ENCODE results near the gene BLNK.

BLNK gene

DNA sequence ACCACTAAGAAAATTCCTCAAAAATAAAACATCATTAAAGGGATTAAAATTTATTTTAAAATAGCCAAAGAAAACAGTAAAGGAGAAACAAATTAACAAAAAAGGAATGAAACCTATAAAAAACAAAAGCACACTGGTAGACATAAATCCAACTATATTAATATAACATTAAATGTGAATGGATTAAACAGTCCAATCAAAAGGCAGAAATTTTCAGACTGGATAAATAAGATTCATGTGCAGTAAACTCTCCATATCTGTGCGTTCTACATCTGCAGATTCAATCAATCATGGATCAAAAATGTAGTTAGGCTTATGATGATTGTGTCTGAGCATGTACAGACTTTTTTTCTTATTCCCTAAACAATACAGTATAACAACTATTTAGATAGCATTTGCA, 98.7 kb downstream of the BLNK start:
- Histone ChIP-seq H3K9ac (ENCODE audit: low read length) (no peak overlapping the region), H3K18ac (ENCODE audit: low read length) (no peak overlapping the region), H3K4ac (ENCODE audit: low read depth, low read length) (no peak overlapping the region), H3K79me1 (ENCODE audit: low read length) (no peaks in the 10 kb centered on the region), H3K4me3 (ENCODE audit: low read length) (no peak overlapping the region), H3K27ac (ENCODE audit: low read depth, low read length) (no peak overlapping the region), H2AK5ac (ENCODE audit: low read length) (no peak overlapping the region), H2BK5ac (ENCODE audit: low read length) (no peak overlapping the region), H3K4me2 (ENCODE audit: low read length) (no peak overlapping the region), H3K79me2 (ENCODE audit: control insufficient read depth, insufficient read depth, low read length) (no peaks in the 10 kb centered on the region), H3K4me1 (ENCODE audit: control insufficient read depth, low read depth, low read length) (no peaks in the 10 kb centered on the region), H3K27me3 (ENCODE audit: insufficient read depth, low read length, poor library complexity) (no peaks in the 10 kb centered on the region), H4K5ac (ENCODE audit: low read length) (no peak overlapping the region), H3K23ac (ENCODE audit: low read length) (no peak overlapping the region), H4K8ac (ENCODE audit: low read depth, low read length) (no peak overlapping the region), H3K56ac (ENCODE audit: low read length) (no peak overlapping the region), H2BK15ac (replicated peaks; ENCODE audit: low read depth) (no peak overlapping the region), H3K36me3 (ENCODE audit: control insufficient read depth, insufficient read depth, low read length) (no peaks in the 10 kb centered on the region), H2BK120ac (ENCODE audit: low read depth, low read length) (no peak overlapping the region)
- DNase-seq = no peak
- WGBS (ENCODE audit: extremely low coverage, insufficient coverage, low lambda C conversion rate) = no CpG with 5 or more reads among the region's 1 CpG

DNA sequence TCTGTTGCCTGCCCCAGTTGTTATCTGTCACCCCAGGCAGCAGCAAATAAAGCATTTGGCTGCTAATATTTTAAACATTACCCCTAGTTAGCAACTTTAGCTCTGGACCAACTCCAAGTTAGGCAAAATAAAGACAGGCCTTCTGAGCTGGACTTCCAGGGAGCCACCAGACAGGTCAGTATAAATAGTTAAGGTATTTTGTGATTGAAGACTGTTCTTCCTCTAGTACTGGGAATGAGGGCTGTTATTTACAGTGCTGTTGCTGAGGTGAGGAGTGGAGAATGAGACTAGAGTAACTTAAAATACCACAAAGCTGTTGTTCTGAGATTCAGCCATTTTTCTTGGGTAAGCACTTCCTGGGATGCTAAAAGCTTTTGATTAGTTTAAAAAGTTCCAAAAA, 101.1 kb downstream of the BLNK start:
- Histone ChIP-seq H3K4me1 (ENCODE audit: control insufficient read depth, low read depth, low read length) (no peaks in the 10 kb centered on the region), H2BK120ac (ENCODE audit: low read depth, low read length) (no peak overlapping the region), H2BK15ac (replicated peaks; ENCODE audit: low read depth) (no peak overlapping the region), H3K4me2 (ENCODE audit: low read length) (no peak overlapping the region), H4K5ac (ENCODE audit: low read length) (no peak overlapping the region), H2AK5ac (ENCODE audit: low read length) (no peak overlapping the region), H3K79me1 (ENCODE audit: low read length) (no peaks in the 10 kb centered on the region), H3K4me3 (ENCODE audit: low read length) (no peak overlapping the region), H3K27me3 (ENCODE audit: insufficient read depth, low read length, poor library complexity) (no peaks in the 10 kb centered on the region), H3K79me2 (ENCODE audit: control insufficient read depth, insufficient read depth, low read length) (no peaks in the 10 kb centered on the region), H2BK5ac (ENCODE audit: low read length) (no peak overlapping the region), H3K9ac (ENCODE audit: low read length) (no peak overlapping the region), H4K8ac (ENCODE audit: low read depth, low read length) (no peak overlapping the region), H3K23ac (ENCODE audit: low read length) (no peak overlapping the region), H3K56ac (ENCODE audit: low read length) (no peak overlapping the region), H3K27ac (ENCODE audit: low read depth, low read length) (no peak overlapping the region), H3K36me3 (ENCODE audit: control insufficient read depth, insufficient read depth, low read length) (no peaks in the 10 kb centered on the region), H3K4ac (ENCODE audit: low read depth, low read length) (no peak overlapping the region), H3K18ac (ENCODE audit: low read length) (no peak overlapping the region)
- DNase-seq = peak; percentile 3

DNA sequence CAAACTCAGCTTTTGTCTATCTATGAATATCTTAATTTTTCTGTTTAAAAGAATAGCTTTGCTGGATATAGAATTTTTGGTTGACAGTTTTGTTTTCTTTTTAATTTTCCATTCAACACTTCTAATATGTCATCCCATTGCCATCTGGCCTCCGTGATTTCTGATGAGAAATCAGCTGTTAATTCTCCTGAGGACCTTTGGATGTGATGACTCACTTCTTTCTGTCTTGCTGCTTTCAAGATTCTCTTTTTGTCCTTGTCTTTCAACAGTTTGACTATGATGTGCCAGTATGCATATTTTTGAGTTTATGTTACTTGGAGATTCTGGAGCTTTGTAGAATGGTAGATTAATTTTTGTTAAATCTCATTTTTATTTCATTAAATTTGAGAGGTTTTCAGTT, 102.8 kb downstream of the BLNK start:
- H3K23ac ChIP-seq (ENCODE audit: low read length) = no peak overlapping the region
- H4K8ac ChIP-seq (ENCODE audit: low read depth, low read length) = no peak overlapping the region
- no peak overlapping the region for H4K5ac ChIP-seq (ENCODE audit: low read length)
- no CpG with 5 or more reads among the region's 1 CpG for WGBS (ENCODE audit: extremely low coverage, insufficient coverage, low lambda C conversion rate)
- H3K36me3 ChIP-seq (ENCODE audit: control insufficient read depth, insufficient read depth, low read length) = no peaks in the 10 kb centered on the region
- no peak overlapping the region for H2BK5ac ChIP-seq (ENCODE audit: low read length)
- H3K27ac ChIP-seq (ENCODE audit: low read depth, low read length) = no peak overlapping the region
- DNase-seq = no peak
- H3K4me1 ChIP-seq (ENCODE audit: control insufficient read depth, low read depth, low read length) = no peaks in the 10 kb centered on the region
- no peaks in the 10 kb centered on the region for H3K27me3 ChIP-seq (ENCODE audit: insufficient read depth, low read length, poor library complexity)
- no peaks in the 10 kb centered on the region for H3K79me2 ChIP-seq (ENCODE audit: control insufficient read depth, insufficient read depth, low read length)
- no peak overlapping the region for H3K18ac ChIP-seq (ENCODE audit: low read length)
- H3K56ac ChIP-seq (ENCODE audit: low read length) = no peak overlapping the region
- no peak overlapping the region for H2AK5ac ChIP-seq (ENCODE audit: low read length)
- no peak overlapping the region for H2BK15ac ChIP-seq (replicated peaks; ENCODE audit: low read depth)
- H3K79me1 ChIP-seq (ENCODE audit: low read length) = no peaks in the 10 kb centered on the region
- no peak overlapping the region for H3K4me2 ChIP-seq (ENCODE audit: low read length)
- H2BK120ac ChIP-seq (ENCODE audit: low read depth, low read length) = no peak overlapping the region
- no peak overlapping the region for H3K4me3 ChIP-seq (ENCODE audit: low read length)
- H3K4ac ChIP-seq (ENCODE audit: low read depth, low read length) = no peak overlapping the region
- H3K9ac ChIP-seq (ENCODE audit: low read length) = no peak overlapping the region

DNA sequence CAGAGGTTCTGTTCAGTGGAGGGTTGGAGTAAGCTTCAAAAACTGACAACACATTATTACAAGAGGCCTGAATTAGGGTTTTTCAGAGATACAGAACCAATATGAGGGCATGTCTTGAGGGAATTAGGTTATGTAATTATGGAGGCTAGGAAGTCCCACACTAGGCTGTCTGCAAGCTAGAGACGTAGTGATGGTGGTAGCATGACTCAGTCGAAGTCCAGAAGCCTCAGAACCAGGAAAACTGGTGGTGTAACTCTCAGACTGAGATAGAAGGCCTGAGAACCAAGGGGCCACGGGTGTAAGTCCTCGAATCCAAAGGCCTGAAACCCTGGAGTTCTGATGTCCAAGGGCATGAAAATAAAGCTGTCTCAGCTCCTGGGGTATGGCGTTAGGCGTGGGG, 105.6 kb downstream of the BLNK start:
- Histone ChIP-seq H2BK5ac (ENCODE audit: low read length) (no peak overlapping the region), H3K4me2 (ENCODE audit: low read length) (no peak overlapping the region), H3K79me2 (ENCODE audit: control insufficient read depth, insufficient read depth, low read length) (no peaks in the 10 kb centered on the region), H3K18ac (ENCODE audit: low read length) (no peak overlapping the region), H4K8ac (ENCODE audit: low read depth, low read length) (no peak overlapping the region), H3K4me3 (ENCODE audit: low read length) (no peak overlapping the region), H3K27ac (ENCODE audit: low read depth, low read length) (no peak overlapping the region), H2BK15ac (replicated peaks; ENCODE audit: low read depth) (no peak overlapping the region), H3K23ac (ENCODE audit: low read length) (no peak overlapping the region), H3K9ac (ENCODE audit: low read length) (no peak overlapping the region), H4K5ac (ENCODE audit: low read length) (no peak overlapping the region), H3K36me3 (ENCODE audit: control insufficient read depth, insufficient read depth, low read length) (no peaks in the 10 kb centered on the region), H2AK5ac (ENCODE audit: low read length) (no peak overlapping the region), H3K27me3 (ENCODE audit: insufficient read depth, low read length, poor library complexity) (no peaks in the 10 kb centered on the region), H3K79me1 (ENCODE audit: low read length) (no peaks in the 10 kb centered on the region), H3K4ac (ENCODE audit: low read depth, low read length) (no peak overlapping the region), H3K56ac (ENCODE audit: low read length) (no peak overlapping the region), H2BK120ac (ENCODE audit: low read depth, low read length) (no peak overlapping the region), H3K4me1 (ENCODE audit: control insufficient read depth, low read depth, low read length) (no peaks in the 10 kb centered on the region)
- no peak for DNase-seq
- no CpG with 5 or more reads among the region's 6 CpGs for WGBS (ENCODE audit: extremely low coverage, insufficient coverage, low lambda C conversion rate)

DNA sequence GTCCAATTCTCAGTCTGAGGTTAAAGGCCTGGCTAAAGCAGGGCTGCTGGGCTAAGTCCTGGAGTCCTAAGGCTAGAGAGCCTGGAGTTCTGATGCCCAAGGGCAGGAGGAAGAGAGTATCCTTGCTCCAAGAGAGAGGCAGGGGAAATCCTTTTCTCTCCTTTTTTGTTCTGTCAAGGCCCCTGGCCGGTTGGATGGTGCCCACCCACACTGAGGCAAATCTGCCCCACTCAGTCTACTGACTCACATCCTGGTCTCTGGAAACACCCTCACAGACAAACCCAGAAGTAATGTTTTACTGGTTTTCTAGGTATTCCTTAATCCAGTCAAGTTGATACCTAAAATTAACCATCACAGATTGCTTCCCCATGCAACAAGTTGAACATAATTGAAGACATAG, 118.3 kb downstream of the BLNK start:
- no CpG with 5 or more reads among the region's 1 CpG for WGBS (ENCODE audit: extremely low coverage, insufficient coverage, low lambda C conversion rate)

DNA sequence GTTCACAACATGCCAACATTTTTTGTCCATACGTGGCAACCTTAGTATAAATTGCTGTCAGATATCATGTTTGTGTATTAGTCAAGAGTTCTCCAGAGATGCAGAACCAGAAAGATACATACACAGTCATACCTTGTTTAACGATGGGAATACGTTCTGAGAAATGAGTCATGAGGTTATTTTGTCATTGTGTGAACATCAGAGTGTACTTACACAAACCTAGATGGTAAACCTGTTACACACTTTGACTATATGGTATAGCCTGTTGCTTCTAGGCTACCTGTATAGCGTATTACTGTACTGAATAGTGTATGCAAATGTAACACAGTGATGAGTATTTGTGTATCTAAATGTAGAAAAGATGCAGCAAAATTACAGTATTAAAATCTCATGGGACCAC, 118.9 kb downstream of the BLNK start:
- Histone ChIP-seq H3K79me2 (ENCODE audit: control insufficient read depth, insufficient read depth, low read length) (no peaks in the 10 kb centered on the region), H3K4ac (ENCODE audit: low read depth, low read length) (no peak overlapping the region), H3K79me1 (ENCODE audit: low read length) (no peaks in the 10 kb centered on the region), H3K9ac (ENCODE audit: low read length) (no peak overlapping the region), H3K23ac (ENCODE audit: low read length) (no peak overlapping the region), H2BK5ac (ENCODE audit: low read length) (no peak overlapping the region), H3K27me3 (ENCODE audit: insufficient read depth, low read length, poor library complexity) (no peaks in the 10 kb centered on the region), H3K56ac (ENCODE audit: low read length) (no peak overlapping the region), H3K4me2 (ENCODE audit: low read length) (no peak overlapping the region), H3K4me3 (ENCODE audit: low read length) (no peak overlapping the region), H4K8ac (ENCODE audit: low read depth, low read length) (no peak overlapping the region), H2BK15ac (replicated peaks; ENCODE audit: low read depth) (no peak overlapping the region), H2BK120ac (ENCODE audit: low read depth, low read length) (no peak overlapping the region), H3K4me1 (ENCODE audit: control insufficient read depth, low read depth, low read length) (no peaks in the 10 kb centered on the region), H3K18ac (ENCODE audit: low read length) (no peak overlapping the region), H3K27ac (ENCODE audit: low read depth, low read length) (no peak overlapping the region), H2AK5ac (ENCODE audit: low read length) (no peak overlapping the region), H4K5ac (ENCODE audit: low read length) (no peak overlapping the region), H3K36me3 (ENCODE audit: control insufficient read depth, insufficient read depth, low read length) (no peaks in the 10 kb centered on the region)
- DNase-seq = no peak
- WGBS (ENCODE audit: extremely low coverage, insufficient coverage, low lambda C conversion rate) = no CpG with 5 or more reads among the region's 4 CpGs

More for the DNA sequence above, 118.3 kb downstream of the BLNK start:
- no peak overlapping the region for H2BK15ac ChIP-seq (replicated peaks; ENCODE audit: low read depth)
- H3K4me1 ChIP-seq (ENCODE audit: control insufficient read depth, low read depth, low read length) = no peaks in the 10 kb centered on the region
- H2BK5ac ChIP-seq (ENCODE audit: low read length) = no peak overlapping the region
- no peak overlapping the region for H2AK5ac ChIP-seq (ENCODE audit: low read length)
- H3K4ac ChIP-seq (ENCODE audit: low read depth, low read length) = no peak overlapping the region
- no peak for DNase-seq
- no peak overlapping the region for H4K5ac ChIP-seq (ENCODE audit: low read length)
- no peak overlapping the region for H3K23ac ChIP-seq (ENCODE audit: low read length)
- no peaks in the 10 kb centered on the region for H3K27me3 ChIP-seq (ENCODE audit: insufficient read depth, low read length, poor library complexity)
- no peaks in the 10 kb centered on the region for H3K79me1 ChIP-seq (ENCODE audit: low read length)
- no peak overlapping the region for H3K27ac ChIP-seq (ENCODE audit: low read depth, low read length)
- no peaks in the 10 kb centered on the region for H3K36me3 ChIP-seq (ENCODE audit: control insufficient read depth, insufficient read depth, low read length)
- H3K56ac ChIP-seq (ENCODE audit: low read length) = no peak overlapping the region
- no peak overlapping the region for H3K18ac ChIP-seq (ENCODE audit: low read length)
- H3K79me2 ChIP-seq (ENCODE audit: control insufficient read depth, insufficient read depth, low read length) = no peaks in the 10 kb centered on the region
- H3K4me2 ChIP-seq (ENCODE audit: low read length) = no peak overlapping the region
- H3K9ac ChIP-seq (ENCODE audit: low read length) = no peak overlapping the region
- no peak overlapping the region for H4K8ac ChIP-seq (ENCODE audit: low read depth, low read length)
- H2BK120ac ChIP-seq (ENCODE audit: low read depth, low read length) = no peak overlapping the region
- no peak overlapping the region for H3K4me3 ChIP-seq (ENCODE audit: low read length)

Measured in mesendoderm (in vitro differentiated cells).